GM18517 (cell line): ENCODE measurements around the gene CXCL16.

Source experiments
- ATAC-seq: cut with Tn5 transposase; IDR thresholded peaks from one replicate; pipeline ENCODE4 v1.9.1; 2021; ENCODE audit warnings: mild to moderate bottlenecking, moderate library complexity; ENCODE audit not compliant: unreplicated experiment

CXCL16 gene

DNA sequence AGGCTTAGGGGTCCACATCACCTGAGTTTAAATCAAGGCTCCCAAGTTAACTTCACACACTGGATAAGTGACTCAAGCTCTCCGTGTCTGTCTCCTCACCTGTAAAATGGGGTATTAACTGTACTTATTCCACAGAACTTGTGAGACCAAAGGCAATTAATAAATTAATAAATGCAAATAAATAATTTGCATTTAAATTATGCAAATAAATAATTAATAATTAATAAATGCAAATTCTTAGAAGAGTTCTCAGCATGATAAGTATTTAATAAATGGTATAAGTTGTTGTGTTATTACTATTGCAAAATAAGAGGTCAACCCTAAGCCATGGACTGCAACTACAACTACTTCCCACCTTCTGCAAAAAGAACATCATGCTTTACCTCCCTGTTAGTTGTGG, 13.7 kb upstream of the CXCL16 start:
- no peak for ATAC-seq

- ATAC-seq, result no peak
These were observed 12.2 kb upstream of the CXCL16 start for GRCh38 chr17:4751932-4752331.

DNA sequence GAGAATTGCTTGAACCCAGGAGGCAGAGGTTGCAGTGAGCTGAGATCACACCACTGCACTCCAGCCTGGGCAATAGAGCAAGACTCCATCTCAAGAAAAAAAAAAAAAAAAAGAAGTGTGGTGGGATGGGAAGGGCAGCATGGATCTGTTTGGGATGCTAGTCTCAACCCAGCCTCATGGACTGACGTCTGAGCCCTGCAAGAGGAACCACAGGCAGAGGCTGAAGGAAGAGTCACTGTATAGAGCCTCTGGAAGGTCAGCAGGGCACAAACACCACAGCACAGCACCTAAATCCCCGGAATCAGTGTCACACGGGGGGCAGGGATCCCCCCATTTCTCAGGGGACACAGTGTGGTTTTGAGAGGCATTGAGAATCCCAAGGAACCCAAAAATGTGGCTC, 10.9 kb upstream of the CXCL16 start:
- no peak for ATAC-seq

DNA sequence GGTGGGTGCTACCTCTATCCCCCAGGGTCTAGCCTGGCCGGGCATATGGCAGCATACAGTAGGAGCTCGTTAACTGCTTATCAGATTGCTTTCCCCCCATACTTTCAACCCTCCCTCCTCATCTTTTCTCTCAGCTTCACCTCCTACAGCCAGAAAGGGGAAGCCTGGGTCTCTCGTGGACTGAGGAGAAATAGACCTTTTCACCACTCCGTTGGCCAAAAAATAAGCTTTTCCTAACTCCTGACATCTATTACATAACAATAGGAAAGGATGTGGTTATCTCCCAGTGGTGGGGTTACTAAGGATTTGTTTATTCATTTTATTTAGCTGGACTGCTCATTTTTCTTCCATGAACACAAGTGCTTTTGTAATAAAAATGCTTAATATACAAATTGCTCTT, 9.0 kb upstream of the CXCL16 start:
- ATAC-seq, result no peak

- no peak for ATAC-seq
These were observed 8.1 kb upstream of the CXCL16 start for GRCh38 chr17:4747847-4748246.

- no peak for ATAC-seq
These were observed 5.6 kb upstream of the CXCL16 start for GRCh38 chr17:4744999-4745969.

DNA sequence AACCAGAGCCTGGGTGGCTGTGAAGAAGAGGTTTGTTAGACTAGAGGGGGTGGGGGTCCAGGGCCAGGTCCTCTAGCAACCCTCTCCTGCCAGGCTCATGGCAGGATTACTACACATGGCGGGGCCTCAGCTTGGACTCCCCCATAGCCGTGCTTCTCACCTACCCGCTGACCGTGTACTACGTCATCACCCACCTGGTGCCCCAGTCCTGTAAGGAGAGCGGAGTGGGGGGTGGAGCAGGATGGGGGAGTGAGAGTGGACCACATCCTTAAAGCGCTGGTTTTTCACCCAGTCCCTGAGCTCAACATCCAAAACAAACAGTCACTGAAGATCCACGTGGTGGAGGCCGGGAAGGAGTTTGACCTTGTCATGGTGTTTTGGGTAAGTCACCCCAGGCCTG, 4.2 kb upstream of the CXCL16 start:
- no peak for ATAC-seq

DNA sequence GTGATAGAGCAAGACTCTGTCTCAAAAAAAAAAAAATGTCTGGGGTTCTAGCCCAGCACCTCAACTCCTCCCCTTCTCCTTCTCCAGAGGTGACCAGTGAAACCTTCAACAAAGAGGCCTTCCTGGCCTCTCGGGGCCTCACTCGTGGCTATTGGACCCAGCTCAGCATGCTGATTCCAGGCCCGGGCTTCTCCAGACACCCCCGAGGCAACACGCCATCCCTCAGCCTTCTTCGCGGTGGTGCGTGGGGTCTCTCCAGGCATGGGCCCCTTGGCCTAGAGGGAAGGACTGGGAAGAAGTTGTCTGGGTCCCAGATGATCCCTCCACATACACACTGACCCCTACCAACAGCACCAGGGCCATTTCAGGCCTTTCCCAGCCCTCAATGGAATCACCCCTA, 3.5 kb upstream of the CXCL16 start:
- no peak for ATAC-seq

- no peak for ATAC-seq
These were observed 2.9 kb upstream of the CXCL16 start for GRCh38 chr17:4742629-4743028.

GRCh38 chr17:4742133-4742532, 2.4 kb upstream of the CXCL16 start:
- no peak for ATAC-seq

- no peak for ATAC-seq
These were observed 1.8 kb upstream of the CXCL16 start for GRCh38 chr17:4741544-4741943.

DNA sequence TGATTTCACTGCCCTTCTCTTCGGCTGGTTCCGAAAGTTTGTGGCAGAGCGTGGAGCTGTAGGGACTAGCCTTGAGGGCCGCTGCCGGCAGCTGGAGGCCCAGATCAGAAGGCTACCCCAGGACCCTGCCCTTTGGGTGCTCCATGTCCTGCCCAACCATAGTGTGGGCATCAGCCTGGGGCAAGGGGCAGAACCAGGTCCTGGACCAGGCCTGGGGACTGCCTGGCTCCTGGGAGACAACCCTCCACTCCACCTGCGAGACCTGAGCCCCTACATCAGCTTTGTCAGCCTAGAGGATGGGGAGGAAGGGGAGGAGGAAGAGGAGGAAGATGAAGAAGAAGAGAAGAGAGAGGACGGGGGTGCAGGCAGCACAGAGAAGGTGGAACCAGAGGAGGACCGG, 856 bp upstream of the CXCL16 start:
- no peak for ATAC-seq

DNA sequence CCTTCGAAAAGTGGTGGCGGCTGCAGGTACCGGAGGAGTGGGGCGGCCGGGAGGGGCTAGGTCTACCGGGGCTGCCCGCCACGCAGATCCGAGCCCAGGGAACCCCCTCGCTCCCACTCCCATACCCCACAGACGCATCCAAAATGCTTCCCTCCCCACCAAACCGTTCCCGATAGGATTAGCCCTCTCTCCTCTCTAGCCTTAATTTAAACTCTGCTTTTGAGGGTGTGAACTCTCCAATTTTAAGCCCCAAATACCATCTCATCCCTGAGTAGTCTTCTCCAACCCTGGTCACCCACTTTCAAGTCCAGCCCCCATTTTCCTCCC, 260 bp upstream of the CXCL16 start:
- ATAC-seq, result no peak

GRCh38 chr17:4738136-4739121, 1.3 kb downstream of the CXCL16 start:
- no peak for ATAC-seq

DNA sequence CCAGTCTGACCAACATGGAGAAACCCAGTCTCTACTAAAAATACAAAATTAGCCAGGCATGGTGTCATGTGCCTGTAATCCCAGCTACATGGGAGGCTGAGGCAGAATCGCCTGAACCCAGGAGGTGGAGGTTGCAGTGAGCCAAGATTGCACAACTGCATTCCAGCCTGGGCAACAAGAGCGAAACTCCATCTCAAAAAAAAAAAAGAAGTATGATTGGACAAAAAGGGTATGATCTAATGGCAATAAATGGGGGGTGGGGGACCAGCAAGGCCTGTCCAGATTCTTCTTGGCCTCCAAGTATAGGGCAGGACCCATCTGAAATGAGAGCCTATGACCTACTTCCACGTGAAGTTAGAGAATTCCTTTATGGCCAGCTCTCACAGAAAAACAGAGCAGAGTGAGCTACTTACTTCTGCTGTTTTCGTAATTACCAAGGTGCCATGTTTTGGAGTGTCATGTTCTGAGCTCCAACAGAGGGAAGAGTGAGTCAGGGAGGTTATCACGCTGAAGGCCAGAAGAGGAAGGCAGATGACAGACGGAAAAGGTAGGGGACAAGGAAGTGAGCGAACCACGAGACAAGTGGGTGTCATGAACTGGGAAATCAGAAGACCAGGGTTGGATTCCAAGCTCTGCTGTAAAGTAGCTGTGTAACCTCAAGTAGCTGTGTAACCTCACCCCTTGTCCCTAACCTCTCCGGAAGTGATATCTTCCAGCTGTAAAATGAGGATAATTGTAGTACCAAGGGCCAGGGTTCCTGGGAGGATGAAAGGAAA, 3.7 kb downstream of the CXCL16 start:
- no peak for ATAC-seq

DNA sequence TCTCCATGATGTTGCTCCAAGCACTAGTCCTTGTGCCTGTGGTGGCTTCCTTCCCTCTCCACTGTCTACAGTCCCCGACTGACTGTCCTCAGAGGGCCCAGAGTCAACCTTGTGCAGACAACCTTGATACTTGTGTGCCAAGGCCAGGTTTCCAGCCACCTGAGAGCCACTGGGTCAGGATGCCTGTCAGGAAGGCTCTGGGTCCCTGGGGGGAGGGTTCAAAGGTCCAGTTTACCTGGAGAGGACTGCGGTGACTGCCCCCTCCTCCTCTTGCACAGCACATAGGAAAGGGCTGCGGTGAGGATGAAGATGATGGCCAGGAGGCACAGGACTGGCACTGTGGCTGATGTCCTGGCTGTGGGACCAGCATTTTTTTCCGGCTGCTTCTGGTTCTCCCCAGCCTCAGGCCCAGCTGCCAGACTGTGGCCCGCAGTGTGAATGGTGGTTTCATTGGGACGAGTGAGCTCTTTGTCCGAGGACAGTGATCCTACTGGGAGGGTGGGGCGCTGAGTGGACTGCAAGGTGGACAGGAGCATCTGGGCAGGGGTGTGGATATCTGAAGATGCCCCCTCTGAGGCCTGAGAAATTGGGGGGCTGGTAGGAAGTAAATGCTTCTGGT, 4.8 kb downstream of the CXCL16 start:
- no peak for ATAC-seq

DNA sequence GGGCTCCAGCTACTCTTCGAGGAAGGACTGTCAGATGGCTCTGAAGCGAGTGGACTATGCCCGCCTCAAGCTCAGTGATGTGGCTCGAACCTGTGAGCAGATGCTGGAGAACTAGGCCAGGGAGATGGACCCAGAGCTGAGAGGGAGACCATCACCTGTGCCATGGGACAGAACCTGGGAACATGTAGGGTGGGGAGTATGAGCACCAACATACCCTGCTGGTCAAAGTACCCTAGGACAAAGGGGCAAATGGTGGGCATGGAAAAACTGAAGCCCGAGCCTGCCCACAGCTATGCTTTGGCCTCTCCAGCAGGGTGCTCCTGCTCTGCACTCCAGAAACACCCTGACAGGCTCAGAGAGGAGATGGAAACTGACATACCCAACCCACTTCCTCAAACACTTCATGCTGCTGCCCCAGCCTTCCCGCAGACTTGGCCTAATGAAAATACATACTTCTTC, 6.6 kb downstream of the CXCL16 start:
- no peak for ATAC-seq

GRCh38 chr17:4728124-4728523, 11.6 kb downstream of the CXCL16 start:
- ATAC-seq, result no peak

- ATAC-seq, result no peak
These were observed 13.9 kb downstream of the CXCL16 start for GRCh38 chr17:4725646-4726310.

GRCh38 chr17:4724650-4725049, 15.1 kb downstream of the CXCL16 start:
- ATAC-seq, result no peak
